GM19035 (cell line): Measurements from ENCODE around the gene BMERB1.
"Not testable (repeated sequence)": the region's sequence is repeated elsewhere in the genome, so short reads cannot be mapped to it uniquely, and the experiment has no call there.

Experiments used
- ATAC-seq: cut with Tn5 transposase; IDR thresholded peaks from one replicate; pipeline ENCODE4 v1.9.1; 2021; ENCODE audit not compliant: unreplicated experiment

The BMERB1 gene

GRCh38 chr16:15422222-15422621 lies 12.2 kb upstream of the BMERB1 start:
- no peak for ATAC-seq

GRCh38 chr16:15425861-15426260 lies 8.5 kb upstream of the BMERB1 start:
- ATAC-seq, result no peak

GRCh38 chr16:15426796-15427195 lies 7.6 kb upstream of the BMERB1 start:
- ATAC-seq, result no peak

DNA sequence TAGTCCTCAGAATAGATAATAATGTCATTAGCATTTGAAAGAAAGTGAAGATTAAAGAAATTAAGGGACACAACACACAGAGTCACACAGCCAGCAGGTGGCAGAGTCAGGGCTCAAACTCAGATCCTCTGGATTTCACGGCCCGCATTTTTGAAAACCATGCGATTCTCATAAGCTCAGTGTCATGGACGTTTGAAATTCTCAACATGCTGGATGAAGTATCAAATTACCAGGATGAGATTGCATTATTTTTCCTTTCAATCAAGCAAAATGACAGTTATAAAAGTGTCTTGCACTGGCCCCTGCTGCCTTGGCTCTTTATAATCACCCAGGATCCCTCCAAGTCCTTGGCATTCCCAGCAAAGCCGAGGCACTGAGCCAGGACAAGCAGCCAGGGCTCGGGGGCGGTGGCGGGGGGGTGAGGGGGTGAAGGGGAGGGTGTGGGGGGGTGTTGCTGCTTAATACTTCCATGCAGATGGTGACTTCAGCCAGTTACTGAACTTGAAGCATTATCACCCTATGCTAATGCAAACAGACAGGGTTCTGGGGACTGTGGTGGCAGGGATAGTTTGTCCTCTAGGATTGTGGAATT lies 6.6 kb upstream of the BMERB1 start:
- ATAC-seq, result no peak

DNA sequence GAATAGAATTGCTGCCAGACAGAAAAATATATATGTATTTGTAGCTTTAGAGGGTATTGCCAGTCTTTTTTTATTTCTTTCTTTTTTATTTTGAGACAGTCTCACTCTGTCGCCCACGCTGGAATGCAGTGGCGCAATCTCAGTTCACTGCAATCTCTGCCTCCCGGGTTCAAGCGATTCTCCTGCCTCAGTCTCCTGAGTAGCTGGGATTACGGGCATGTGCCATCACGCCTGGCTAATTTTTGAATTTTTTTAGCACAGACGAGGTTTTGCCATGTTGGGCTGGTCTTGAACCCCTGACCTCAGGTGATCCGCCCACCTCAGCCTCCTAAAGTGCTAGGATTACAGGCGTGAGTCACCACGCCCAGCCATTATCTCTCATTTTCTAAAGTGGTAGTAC lies 3.5 kb upstream of the BMERB1 start:
- not testable (repeated sequence) for ATAC-seq

- no peak for ATAC-seq
These were observed 336 bp upstream of the BMERB1 start for GRCh38 chr16:15434079-15434424.

GRCh38 chr16:15435216-15435864 lies 952 bp downstream of the BMERB1 start:
- no peak for ATAC-seq

- no peak for ATAC-seq
These were observed 4.7 kb downstream of the BMERB1 start for GRCh38 chr16:15439102-15439501.

DNA sequence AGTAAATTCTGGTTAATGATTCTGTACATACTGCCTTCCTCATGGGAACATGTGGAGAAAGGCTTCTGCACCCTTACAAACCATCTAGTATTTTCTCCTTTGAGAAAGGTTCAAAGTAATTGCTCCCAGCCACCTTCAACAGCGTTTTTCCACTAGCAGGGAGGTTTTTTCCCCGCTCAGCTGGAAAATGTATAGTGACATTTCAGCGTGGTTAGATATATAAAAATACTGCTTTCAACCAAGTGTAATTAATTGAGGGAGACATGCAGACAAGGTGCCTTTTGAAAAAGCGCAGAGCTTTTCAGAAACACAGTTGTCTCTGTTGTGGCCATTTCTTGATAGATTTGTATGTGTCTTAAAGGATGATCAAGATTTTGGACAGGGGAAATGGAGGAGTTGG lies 5.1 kb downstream of the BMERB1 start:
- ATAC-seq, result no peak

GRCh38 chr16:15440852-15441251 lies 6.5 kb downstream of the BMERB1 start:
- ATAC-seq, result no peak

- not testable (repeated sequence) for ATAC-seq
These were observed 7.8 kb downstream of the BMERB1 start for GRCh38 chr16:15442140-15442539.

- ATAC-seq, result no peak
These were observed 9.4 kb downstream of the BMERB1 start for GRCh38 chr16:15443753-15444152.

- no peak for ATAC-seq
These were observed 9.9 kb downstream of the BMERB1 start for GRCh38 chr16:15444264-15444663.

GRCh38 chr16:15445450-15445849 lies 11.1 kb downstream of the BMERB1 start:
- no peak for ATAC-seq

DNA sequence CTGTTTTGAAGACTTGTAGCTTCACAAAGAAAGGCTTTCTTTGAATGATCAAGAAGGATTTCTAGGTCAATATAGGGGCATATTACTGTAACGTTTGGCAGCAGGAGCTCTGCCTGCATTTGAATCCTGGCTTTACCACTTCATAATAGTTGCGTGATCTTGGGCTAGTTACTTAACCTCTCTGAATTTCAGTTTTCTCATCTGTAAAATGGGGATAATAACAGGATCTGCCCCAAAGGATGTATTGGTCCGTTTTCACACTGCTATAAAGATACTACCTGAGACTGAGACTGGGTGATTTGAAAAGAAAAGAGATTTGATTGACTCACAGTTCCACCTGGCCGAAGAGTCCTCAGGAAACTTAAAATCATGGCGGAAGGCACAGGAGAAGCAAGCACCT lies 12.5 kb downstream of the BMERB1 start:
- no peak for ATAC-seq

DNA sequence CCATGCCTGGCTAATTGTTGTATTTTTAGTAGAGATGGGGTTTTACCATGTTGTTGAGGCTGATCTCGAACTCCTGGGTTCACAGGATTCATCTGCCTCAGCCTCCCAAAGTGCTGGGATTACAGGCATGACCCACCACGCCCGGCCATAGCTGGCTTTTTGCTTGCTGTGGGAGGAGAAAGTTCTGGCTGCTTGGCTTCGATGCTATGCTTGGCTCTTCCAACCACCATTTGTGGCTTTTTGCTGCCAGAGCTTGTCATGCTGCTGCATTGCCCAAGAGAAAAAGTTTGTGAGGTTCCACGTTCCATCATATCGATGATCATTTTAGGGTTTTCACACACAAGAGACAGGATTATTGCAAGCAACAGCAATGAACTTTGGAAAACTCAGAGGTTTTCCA lies 16.2 kb downstream of the BMERB1 start:
- no peak for ATAC-seq

DNA sequence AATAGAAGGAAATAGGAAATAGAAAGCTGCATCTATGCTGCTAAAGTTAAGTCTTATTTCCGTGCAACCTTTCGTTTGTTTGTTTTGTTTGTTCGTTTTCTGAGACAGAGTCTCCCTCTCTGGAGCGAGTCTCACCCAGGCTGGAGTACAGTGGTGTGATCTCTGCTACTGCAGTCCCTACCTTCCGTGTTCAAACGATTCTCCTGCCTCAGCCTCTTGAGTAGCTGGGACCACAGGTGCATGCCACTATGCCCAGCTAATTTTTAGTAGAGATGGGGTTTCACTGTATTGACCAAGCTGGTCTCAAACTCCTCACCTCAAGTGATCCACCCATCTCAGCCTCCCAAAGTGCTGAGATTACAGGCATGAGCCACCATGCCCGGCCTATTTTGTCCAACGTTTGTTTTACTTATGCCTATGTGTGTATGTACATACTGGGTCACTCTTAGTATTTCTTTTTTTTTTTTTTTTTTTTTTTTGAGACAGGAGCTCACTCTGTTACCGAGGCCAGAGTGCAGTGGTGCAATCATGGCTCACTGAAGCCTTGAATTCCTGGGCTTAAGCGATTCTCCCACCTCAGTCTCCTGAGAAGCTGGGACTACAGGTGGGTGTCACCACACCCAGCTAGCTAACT lies 16.8 kb downstream of the BMERB1 start:
- ATAC-seq, result no peak

DNA sequence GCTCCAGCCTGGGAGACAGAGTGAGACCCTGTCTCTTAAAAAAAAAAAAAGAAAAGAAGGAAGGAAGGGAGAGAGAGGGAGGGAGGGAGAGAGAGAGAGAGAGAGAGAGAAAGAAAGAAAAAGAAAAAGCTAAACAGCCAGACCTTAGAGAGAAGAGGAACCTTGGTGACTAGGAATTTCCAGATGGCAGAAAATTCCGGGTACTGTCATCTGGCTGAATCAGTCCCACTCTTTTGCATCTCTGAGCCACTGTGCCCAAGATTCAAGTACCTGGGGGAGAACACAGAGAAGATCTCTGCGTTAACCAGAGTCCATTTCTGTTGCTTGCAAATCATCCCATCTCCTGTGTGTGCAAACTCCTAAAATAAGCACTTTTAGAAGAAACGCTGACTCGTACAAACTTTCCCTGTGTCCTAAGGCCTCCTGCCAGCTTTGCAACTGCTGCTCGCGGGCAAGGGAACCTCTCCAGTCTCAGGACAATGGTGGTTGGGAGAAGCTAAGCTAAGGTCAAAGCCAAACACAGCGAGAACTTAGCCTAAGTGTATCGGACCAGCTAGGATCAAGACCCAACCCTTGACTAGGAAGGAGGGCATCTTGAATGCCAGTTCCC lies 18.0 kb downstream of the BMERB1 start:
- no peak for ATAC-seq

DNA sequence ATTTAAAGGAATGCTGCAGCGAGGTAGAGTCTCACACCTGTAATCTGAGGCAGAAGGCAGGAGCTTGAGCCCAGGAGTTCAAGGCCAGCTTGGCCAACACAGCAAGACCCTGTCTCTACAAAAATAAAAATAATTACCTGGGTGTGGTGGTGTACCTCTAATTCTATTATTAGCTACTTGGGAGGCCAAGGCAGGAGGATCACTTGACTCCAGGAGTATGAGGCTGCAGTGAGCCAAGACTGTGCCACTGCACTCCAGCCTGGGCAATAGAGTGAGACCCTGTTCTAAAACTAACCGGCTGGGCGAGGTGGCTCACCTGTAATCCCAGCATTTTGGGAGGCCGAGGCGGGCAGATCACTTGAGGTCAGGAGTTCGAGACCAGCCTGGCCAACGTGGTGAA lies 18.9 kb downstream of the BMERB1 start:
- ATAC-seq, result not testable (repeated sequence)

- ATAC-seq, result not testable (repeated sequence)
These were observed 20.5 kb downstream of the BMERB1 start for GRCh38 chr16:15454933-15455332.

GRCh38 chr16:15457400-15457799 lies 23.0 kb downstream of the BMERB1 start:
- no peak for ATAC-seq

- no peak for ATAC-seq
These were observed 23.6 kb downstream of the BMERB1 start for GRCh38 chr16:15457958-15458357.
